ENCODE data around the gene SH3BP5.

SH3BP5 gene

DNA sequence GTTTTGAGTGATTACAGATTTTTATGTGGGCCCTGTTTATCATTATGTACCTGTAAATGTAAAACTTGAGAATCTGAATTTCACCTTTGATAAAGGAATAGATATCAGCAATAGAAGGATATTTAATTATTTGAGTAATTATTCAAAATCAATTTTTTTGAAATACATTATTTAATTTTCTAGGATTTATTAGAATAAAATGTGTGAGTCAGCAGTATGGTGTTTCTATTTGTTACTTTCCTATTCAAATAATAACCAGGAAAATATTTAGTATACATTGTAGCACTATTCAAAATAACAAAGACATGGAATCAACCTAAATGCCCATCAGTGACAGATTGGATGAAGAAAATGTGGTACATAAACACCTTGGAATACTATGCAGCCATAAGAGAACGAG lies 104.2 kb downstream of the SH3BP5 start:
- DNase-seq: no peak

DNA sequence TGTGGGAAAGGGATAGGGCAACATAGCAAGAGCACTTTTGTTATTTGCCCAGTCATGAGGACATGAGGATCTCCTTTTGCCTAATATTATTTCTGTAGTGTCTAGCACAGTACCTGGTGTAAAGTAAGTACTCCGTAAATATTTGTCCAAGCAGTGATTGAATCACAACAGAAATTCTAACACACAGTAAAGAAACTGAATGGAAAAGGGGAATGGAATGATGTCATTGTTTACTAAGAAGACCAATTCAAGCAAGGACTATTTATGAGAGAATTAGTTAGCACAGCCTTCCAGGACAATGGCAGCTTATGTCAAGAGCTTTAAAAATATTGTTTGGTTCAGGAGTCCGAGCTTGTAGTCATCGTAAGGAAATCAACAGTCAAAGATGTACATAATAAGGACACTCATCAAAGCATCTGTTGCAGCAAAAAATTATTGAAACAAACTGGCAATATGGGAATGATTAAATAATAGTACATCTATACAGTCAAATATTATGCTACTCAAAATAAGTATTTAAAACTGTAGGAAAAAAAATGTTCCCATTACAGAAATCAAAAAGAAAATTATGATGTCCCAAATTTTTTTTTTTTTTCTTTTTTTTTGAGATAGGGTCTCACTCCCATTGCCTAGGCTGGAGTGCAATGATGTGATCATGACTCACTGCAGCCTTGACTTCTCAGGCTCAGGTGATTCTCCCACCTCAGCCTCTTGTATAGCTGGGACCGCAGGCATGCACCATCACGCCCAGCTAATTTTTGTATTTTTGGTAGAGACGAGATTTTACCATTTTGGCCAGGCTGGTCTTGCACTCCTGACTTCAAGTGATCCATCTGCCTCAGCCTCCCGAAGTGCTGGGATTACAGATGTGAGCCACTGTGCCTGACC lies 108.5 kb downstream of the SH3BP5 start:
- DNase-seq: no peak

DNA sequence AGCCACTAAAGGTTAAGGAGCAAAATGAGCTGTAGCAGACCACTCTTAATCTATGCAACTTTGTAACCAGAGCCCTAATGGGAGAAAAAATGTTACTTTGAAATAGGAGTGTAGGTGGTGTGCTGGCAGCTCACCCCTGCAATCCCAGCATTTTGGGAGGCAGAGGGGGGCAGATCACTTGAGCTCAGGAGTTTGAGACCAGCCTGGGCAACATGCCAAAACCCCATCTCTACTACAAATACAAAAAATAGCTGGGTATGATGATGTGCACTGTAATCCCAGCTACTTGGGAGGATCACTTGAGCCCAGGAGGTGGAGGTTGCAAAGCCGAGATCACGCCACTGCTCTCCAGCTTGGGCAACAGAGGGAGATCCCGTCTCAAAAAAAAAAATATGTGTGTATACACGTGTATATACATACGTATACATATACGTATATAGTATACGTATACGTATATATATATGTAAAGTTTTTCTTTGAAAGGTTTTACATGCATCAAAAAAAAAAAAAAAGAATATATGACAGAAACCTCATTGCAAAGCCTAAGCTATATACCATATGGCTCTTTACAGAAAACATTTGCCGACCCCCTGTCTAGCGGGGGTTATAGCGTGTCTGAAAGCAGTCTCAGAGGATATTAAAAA lies 110.7 kb downstream of the SH3BP5 start:
- no peak for DNase-seq

DNA sequence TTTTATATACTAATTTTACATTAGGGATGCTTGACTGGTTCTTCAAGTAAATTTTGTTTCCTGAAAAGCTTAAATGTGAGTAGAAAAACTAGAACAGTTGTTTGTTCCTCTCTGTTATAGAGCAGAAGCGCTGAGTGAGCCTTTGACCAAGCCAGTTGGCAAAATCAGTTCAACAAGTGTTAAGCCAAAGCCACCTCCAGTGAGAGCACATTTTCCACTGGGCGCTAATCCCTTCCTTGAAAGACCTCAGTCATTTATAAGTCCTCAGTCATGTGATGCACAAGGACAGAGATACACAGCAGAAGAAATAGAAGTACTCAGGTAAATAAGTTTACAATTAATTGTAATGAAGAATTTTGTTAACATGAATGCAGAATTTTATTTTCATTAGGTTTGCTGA lies 111.7 kb downstream of the SH3BP5 start:
- no peak for DNase-seq

DNA sequence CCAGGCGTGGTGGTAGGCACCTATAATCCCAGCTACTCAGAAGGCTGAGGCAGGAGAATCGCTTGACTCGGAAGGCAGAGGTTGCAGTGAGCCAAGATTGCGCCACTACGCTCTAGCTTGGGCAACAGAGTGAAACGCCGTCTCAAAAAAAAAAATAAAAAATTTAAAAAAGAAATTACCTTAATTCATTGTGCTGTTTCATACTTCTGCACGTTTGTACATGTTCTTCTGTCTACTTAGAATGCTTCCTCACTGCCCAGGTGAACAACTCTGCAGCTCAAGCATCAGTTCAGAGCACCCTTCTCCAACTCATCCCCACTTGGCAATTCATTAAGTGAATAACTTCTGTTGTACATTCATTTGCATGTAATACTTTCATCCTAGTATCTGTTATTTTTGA lies 112.3 kb downstream of the SH3BP5 start:
- DNase-seq: no peak

DNA sequence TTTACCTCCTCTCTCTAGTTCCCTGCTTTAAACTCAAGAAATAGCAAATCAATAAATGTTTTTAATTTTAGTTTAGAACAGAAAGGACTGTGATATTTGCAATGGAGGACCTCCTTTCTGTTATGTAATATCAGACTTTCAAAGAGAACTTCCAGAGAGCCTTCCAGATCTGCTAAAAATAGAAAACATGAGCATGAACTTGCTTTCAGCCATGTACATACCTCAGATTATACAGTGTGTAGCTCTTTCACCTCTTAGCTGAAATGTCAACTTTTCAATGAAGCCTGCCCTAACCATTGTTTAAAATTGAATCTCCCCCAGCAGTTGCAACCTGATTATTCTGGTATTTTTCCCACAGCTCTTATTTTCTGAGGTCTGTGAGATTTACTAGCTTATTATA lies 113.7 kb downstream of the SH3BP5 start:
- no peak for DNase-seq

DNA sequence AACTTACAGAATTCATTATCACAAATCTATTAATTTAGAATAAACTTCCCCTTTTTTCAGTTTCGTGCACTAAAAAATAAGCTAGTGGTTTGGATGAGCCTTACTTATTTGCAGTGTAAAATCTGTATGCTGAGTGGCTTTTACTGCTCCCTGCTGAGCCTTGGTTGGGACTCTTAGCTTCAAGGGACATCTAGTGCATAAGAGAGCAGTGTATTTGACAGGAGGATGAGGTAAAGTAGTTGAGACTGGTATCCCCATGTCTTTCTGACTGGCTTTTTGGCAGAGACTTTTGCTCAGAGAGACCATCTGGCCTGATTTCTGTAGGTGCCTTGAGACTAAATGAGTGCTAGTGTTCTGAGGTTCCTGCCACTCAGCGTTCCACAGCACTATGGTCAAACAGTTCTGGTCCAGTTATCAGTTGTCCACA lies 114.5 kb downstream of the SH3BP5 start:
- no peak for DNase-seq

DNA sequence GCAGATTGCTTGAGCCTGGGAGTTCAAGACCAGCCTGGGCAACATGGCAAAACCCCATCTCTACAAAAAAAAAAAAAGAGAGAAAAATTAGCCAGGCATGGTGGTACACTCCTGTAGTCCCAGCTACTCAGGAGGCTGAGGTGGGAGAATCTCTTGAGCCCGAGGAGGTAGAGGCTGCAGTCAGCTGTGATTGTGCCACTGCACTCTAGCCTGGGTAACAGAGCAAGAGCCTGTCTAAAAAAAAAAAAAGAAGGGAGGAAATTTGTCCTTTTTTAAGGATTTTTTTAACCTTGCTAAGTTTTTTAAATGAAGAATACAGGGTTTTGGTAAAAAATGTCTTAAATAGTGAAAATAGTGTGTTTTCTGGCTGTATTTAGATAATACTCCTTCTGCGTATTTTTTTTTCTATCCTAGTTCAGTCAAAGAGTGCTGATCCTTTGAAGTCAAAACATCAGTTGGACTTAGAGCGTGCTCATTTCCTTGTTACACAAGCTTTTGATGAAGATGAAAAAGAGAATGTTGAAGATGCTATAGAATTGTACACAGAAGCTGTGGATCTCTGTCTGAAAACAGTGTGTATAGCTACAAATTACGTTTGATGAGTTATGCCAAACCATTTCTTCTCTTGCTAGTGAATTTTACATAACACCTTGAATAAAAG lies 115.2 kb downstream of the SH3BP5 start:
- DNase-seq: no peak

DNA sequence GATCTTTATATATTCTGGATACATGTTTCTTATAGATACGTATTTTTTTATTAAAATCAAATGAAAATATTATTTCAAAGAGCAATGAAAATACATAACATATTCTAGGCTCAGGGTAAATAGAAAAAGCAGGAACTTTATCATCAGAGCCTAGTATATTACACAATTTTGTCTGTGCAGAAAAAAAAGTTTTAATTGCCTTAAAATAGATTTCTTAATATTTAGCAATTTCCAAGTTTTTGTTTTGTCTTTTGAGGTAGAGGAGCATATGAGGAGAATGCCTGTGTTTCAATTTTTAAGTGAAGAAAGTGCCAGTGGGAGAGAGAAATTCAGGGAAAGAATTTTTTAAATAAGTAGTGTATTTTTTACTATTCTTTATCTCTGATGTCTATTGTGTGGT lies 115.9 kb downstream of the SH3BP5 start:
- no peak for DNase-seq

DNA sequence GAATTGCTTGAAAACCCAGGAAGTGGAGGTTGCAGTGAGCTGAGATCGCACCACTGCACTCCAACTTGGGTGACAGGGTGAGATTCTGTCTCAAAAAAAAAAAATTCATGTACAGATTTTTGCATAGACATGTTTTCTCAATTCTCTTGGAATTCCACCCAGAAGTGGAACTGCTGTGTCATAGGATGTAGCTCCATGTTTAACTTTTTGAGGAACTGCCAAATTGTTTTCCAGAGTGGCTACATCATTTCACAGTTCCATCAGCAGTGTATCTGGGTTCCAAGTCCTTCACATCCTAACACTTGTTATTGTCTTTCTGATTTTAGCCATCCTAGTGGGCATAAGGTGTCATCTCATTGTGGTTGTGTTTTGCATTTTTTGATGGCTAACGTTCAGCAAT lies 116.4 kb downstream of the SH3BP5 start:
- DNase-seq: no peak

DNA sequence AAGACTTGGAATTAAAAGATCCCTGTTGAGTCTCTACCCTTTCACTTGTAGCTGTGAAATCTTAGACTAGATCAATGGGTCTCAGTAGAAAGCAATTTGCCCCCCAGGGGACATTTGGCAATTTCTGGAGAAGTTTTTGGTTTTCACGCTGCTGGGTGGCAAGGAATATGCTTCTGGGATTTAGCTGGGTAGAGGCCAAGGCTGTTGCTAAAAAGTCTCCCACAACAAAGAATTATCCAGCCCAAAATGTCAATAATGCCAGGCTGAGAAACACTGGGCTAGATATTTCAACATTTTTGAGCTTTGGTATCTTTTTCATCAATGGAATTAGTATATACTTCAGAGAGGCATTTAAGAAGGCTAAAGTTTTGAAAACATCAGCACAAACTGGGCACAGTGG lies 117.6 kb downstream of the SH3BP5 start:
- DNase-seq: no peak

DNA sequence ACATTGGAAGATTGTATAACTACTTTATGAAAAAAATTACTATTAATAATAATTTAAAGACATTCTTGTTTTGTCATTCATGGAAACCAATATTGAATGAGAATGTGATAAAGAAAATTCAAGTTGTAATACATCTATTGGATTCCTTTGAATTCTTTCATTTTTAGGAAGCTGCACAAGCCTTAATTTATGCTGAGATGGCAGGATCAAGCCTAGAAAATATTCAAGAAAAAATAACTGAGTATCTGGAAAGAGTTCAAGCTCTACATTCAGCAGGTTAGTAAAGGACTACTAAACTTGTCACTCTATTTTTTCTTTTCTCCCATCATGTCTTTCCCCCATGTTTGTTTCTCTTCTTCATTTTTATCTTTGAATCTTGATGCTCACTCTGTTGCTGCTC lies 120.4 kb downstream of the SH3BP5 start:
- DNase-seq: no peak

DNA sequence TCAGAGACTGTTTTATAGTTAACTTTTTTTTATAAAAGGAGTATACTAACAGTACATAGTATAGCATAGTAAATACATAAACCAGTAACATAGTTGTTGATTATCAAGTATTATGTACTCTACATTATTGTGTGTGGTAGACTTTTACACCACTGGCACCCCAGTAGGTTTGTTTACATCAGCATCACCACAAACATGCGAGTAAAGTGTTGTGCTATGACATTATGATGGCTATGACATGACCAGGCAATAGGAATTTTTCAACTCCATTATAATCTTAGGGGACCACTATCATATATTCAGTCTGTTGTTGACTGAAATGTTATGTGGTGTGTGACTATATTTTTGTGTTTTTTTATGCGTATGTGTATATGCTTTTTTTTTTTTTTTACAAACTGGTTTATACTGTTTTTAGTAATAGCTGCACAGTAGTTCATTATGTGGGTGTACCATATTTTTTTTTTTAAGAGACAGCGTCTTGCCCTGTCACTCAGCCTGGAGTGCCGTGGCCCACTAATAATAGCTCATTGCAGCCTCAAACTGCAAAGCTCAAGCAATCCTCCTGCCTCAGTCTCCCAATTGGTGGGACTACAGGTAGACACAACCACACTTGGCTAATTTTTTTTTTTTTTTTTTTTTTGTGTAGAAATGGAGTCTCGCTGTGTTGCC lies 124.4 kb downstream of the SH3BP5 start:
- DNase-seq: no peak

DNA sequence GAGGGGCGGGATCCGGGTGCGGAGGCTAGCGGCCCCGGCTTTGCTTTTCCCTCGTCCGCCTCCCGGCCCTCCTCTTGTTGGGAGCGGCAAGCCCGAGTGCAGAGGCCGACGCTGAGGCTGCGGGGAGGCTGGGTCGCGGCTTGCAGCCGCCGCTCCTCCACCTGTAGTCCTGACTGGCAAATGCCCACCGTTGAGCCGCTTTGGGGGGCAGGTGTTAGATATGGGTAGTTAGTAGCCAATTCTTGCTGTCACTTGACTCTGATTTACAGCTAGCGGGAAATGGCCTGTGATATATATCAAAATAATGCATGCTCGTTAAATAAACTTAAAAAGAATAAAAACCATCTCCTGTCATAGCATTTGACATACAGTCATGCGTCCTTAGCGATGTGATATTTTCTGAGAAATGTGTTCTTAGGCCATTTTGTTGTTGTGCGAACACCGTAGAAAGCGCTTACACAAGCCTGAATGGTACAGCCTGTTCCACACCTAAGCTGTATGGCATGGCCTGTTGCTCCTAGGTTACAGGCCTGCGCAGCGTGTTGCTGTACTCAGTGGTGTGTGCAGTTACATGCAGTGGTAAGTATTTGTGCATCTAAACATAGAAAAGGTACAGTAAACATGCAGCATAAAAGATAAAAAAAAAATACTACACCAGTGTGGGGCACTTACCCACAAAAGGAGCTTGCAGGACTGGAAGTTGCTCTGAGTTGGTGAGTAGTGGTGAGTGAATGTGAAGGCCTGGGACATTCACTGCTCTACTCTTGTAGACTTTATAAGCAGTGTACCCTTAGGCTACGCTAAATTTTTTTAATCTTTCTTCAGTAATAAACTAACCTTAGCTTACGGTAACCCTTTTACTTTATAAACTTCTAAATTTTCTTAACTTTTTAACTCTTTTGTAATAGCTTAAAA lies 125.5 kb downstream of the SH3BP5 start:
- DNase-seq: peak; percentile 20 to 34

DNA sequence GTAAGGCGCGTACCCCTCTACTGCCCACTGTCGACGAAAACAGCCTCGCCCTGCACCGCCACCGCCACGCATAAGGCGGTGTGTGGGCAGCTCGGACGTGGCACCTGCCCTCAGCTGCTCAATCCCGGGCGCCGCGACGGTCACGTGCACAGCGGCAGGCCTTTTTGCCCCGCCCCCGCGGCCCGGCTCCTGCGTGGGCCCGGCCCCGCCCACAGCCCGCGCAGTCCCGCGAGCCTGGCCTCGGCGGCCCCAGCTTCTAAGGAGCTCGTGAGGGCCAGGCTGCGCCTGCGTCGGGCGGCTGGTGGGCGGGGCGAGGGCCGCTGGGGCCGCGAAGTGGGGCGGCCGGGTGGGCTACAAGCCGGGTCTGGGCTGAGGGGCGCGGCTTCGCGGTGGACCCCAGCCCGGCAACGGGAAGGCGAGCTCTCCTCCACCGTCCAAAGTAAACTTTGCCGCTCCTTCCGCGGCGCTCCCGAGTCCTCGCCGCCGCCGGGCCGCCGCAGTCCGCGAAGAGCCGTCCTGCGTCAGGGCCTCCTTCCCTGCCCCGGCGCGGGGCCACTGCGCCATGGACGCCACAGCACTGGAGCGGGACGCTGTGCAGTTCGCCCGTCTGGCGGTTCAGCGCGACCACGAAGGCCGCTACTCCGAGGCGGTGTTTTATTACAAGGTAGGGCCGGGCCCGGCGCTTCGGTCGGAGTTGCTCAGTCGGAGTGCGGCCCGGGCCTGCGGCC lies 126.3 kb downstream of the SH3BP5 start, which contains the start of gene CAPN7:
Gene CAPN7, plus strand, starts transcription at position 313 of the 728 bp plus-strand sequence. Its CDS starts 250 bp downstream, at position 563.
- peak; percentile 94 to 96 for DNase-seq

DNA sequence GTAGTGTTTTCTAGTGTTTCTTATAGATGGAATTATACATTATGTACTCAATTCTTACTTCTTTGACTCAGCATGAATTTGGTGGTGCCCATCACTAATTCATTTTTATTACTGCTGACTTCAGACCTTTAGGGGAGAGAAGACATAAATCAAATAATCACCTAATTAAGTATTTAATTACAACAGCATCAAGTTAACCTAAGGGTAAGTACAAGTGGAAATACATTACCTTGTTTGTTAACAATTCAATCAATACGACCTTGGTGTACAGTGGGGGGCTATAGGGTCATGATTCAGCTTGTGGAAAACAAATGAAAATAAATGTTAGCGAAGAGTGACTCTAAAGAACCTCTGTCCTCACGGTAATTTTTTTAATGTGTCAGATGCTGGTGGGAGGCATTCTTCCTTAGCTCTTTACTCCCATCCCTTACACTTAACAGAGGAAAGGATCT lies 126.9 kb downstream of the SH3BP5 start:
- DNase-seq: no peak
